GM18499 (cell line): Measurements from ENCODE around the gene RNU7-1.

ENCODE experiments used
- ATAC-seq: cut with Tn5 transposase; IDR thresholded peaks from one replicate; pipeline ENCODE4 v1.9.1; 2021; ENCODE audit warnings: moderate number of reproducible peaks; ENCODE audit not compliant: insufficient read depth, unreplicated experiment

Gene RNU7-1

DNA sequence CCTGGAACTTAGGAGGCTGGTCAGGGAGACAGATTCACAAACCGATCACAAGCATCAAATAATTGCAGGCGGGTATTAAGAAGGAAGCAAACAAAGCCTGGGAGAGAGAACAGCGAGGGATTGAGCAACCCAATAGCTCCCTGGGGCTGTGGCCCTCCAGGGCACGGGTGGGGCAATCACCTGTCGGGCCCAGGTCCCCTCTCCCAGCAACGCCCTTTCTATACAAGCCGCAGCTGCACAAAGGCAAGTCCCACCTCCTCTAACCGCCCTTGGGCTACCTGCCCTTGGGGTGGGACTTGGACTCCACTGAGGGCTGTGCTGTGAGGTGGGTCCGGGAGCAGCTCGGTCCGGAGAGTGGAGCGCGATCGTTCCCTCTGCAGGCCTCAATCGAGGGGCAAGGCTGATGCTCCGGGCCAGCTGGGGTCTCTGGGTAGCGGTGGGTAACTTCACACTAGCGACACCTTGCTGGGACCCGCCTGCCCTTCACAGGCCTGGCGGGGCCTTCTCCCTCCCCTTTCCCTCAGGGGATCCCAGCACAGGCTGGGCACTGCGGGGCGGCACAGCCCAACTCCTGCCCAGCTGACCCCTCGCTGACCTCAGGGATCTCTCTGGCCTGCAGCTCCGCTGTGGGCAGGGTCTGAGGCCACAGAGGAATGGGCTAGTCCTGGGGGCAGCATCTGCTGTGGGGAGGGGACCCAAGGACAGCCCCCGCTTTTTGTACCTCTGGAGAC is 18.8 kb downstream of the RNU7-1 start:
- no peak for ATAC-seq

DNA sequence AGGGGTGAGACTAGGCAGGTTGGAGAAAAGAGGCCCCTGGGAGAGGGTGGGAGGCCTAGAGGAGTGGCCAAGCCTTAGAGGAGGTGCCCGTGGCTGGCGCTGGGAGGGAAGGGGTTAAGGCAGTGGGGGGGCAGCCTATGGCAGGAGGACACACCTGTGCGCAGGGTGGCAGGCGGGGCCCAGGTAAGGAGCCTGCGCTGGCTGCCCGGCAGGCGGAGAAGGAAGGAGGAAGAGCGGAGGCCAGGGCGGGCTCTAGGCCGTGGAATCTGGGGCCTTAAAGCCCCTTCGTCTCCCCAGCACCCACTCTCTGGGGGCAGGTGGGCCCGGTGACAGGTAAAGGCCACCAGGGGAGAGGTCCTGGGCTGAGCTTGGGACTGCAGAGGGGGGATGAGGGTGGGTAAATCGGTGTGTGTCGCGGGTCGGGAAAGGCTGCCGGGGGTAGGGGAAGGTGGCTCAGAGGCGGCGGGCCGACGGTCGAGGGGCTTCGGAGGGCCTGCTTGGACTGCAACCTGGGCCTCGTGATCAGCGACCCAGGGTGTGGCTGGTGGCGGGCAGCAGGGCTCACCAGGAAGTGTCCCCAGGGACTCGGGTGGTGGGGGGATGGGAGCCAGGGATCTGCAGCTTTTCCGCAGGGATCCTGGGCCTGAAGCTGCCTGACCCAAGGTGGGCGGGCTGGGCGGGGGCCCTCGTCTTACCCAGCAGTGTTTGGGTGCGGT is 19.6 kb downstream of the RNU7-1 start:
- ATAC-seq: no peak

DNA sequence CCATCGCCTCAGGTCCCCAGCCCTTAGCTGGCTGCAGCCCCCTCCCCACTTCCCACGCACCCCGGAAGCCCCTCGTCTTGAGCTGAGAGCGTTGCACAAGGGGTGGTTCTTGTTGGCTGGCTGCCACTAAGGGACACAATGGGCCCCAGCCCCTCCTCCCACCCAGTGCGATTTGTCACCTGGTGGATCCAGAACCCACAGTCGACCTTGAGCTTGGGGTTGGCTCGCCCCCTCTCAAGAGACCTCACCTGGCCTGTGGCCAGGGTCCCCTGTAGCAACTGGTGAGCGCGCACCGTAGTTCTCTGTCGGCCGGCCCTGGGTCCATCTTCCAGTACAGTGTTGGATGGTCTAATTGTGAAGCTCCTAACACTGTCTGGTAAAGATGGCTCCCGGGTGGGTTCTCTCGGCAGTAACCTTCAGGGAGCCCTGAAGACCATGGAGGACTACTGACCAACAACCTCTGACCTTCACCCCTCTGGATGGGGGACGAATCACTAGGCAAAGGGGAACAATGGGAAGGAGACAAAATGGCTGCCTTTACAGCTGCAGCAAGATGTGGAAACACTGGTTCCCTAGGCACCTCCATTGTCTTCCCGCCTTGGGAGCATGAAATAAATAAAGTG is 20.3 kb downstream of the RNU7-1 start:
- no peak for ATAC-seq

DNA sequence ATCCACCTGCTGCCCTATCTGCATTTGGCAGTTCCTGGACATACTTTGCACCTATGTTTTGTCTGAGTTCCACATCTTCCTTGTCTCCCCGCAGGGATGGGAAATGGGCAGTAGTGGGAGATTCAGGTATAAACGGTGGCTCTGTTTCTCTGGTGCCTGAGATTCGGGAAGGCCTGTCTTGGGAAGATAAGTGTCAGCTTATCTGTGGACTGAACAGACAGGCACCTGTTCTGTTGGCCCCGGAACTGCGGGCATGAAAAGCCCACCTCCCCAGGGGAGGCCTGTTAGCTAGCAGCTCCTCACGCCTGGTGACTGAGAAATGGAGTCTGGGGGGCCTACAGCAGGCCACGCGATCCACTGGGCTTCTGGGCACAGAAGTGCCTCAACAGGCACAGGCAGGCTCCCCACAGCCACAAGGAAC is 21.0 kb downstream of the RNU7-1 start:
- ATAC-seq: no peak

DNA sequence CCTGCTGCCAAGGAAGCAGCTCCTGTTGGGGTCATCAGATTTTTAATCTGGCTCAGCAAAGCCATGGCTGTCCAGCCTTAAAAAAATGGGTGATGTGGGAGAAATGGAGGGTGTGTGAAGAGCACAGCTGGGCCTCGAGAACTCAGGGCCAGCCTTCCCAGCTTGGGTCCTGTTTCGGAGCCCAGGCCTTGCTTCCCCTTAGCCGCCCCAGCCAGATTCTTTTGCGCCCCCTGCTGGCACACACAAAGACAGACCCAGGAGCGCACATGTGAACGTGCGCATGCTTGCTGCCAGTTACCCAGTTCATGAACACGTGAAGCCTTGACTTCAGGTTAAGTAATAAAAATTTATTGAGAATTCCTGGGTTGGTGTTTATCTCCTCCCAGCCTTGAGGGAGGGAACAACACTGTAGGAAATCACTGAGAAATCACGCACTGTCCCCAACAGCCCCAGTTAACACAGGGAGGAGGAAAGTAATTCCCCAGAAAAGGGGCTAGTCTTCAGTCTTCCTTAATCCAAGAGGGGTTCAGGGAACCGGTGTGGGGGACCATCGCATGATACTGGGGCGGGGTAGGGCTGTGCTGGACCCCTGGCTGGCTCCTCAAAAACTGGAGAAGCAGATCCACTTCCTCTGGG is 21.5 kb downstream of the RNU7-1 start:
- no peak for ATAC-seq

DNA sequence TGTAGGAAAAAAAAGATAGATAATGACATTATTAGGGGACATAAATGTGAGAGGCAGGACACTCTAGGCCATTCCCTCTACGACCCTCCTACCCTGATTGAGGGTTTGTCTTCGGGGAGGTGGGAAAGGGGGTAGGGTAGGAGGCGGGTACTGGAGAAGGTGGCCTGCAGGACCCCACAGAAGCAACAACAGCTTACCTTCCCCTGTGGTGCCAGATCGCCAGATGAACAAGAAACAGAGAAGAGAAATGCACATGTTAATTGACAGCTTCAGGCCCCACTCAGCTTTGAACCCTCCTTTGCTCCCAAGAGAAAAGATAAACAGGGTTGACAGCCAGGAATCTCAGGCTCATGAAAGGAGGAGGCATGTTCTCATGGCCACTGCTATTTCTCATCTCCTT is 22.1 kb downstream of the RNU7-1 start:
- ATAC-seq: no peak

DNA sequence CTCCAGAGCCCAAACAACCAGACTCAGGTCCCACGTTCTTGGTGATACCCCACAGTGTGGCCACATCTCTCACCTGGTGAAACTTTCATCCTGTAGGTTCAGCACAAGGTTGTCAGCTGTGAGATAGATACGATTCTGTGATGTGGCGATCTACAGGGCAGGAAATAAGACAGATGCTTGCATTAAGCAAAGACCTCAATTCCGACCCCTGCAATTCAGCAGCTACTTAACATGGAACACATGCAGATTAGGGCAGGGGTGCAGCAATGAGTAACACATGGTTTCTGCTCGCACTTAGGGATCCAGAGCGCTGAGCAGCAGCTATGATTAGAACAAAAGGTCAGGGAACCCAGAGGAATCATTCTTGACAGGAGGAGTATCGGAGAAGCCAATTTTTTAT is 22.7 kb downstream of the RNU7-1 start:
- no peak for ATAC-seq

DNA sequence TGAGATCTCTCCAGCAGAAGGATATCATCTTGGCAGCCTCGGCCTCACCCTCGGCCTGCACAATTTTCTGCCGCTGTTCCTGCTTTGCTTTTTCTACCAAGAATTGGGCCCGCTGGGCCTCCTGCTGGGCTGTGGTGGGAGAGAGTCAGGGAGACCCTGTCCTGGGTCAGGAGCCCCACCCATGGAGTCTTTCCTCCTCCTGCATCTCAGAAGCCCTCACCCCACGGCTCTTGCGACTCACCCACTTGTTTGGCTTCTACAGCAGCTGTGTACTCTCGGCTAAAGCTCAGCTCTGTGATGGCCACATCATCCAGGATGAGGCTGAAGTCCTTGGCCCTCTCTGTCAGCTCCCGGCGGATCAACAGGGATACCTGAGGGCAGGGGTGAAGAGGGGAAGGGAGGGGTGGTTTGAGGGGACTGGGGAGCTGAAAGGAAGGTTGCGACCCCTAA is 24.1 kb downstream of the RNU7-1 start:
- ATAC-seq: no peak

DNA sequence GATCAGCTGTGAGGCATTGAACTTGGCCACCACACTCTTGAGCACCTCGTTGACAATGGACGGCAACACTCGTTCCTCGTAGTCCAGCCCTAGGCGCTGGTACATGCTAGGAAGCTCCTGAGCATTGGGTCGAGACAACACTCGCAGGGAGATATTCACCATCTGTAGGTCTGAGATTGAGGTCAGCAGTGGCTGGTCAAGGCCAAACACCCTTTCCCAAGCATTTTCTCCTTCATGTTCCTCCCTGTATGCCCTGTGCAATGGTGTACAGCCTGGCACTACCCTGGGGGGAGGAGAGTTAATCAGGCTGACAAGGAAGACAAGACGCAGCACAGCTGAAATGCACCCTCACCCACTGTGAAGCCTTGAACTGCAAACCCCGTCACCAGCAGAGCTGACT is 24.8 kb downstream of the RNU7-1 start:
- no peak for ATAC-seq

DNA sequence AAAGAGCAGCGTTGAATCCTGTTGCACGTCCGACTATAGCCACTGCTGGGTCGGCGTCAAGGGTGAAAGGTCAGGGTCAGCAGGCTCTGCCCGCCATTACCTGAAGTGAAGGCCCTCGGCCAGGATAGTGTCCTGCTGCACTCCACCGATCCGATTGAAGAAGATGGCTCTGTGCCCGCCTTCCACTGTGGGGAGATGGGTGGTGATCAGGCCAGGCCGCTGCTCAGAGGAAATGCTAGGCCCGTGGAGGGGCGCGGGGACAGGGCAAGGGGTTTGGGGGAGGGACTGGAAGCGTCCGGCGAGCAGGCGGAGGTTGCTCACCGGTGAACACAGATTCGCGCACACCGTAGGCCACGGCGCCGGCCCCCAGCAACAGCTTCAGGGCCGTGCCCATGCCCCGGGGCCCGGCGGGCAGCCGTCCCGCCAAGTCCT is 26.5 kb downstream of the RNU7-1 start:
- no peak for ATAC-seq

DNA sequence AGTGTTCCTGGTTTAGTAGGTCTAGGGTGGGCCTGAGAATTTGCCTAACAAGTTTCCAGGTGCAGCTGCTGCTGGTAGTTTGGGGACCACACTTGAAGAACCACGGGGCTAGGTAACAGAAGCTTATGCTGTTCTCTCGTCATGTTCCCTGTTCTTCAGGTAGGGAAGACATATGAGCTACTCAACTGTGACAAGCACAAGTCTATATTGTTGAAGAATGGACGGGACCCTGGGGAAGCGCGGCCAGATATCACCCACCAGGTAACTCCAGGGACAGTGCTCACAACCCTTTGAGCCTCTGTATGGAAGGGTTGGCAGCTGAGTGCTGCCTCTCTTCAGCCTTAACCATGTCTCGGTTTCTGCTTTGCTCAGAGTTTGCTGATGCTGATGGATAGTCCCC is 30.6 kb downstream of the RNU7-1 start:
- no peak for ATAC-seq

DNA sequence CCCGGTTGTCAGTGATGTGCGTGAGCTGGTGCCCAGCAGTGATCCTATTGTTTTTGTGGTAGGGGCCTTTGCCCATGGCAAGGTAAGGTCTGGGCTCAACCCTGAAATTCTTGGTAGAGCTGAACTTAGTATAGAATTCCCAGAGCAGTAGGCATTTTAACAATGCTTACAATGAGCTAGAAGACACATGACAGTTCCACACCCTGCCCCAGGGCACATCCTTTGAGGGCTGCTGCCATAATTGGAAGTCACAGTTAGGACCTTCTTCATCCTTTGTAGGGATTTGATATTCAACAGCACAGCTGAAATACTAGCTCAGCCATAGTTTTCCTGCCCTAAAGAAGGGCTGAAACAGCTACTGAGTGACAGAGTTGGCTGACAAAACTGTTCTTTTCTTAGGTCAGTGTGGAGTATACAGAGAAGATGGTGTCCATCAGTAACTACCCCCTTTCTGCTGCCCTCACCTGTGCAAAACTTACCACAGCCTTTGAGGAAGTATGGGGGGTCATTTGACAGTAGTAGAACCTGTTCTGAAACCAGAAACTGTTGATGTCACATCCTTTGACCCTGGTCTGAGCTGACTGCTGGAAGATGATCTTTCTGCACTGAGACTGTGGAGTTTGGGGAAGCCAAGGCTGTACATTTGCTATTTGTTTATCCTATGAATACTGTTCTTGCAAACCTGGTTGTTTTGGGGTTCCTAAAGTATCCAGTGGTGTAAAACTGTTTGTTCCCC is 31.8 kb downstream of the RNU7-1 start:
- no peak for ATAC-seq

DNA sequence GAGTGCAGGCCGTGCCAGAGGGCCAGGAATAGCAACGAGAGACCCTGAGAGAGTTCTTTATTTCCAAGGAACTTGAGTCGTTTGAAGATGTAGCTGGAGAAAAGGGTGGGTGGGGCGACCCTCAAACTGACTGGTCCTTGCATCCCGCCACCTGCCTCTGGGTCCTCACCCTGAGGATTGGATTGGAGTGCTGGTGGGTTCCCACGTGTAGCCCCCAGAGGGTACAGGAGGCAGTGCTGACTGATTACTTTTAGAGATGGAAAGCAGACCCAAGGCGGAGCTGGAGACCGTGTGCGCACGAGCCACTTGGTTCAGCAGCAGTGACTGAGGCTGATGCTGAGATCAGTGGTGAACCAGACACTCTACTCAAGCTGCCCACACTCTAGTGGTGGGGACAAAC is 34.0 kb downstream of the RNU7-1 start:
- ATAC-seq: no peak

DNA sequence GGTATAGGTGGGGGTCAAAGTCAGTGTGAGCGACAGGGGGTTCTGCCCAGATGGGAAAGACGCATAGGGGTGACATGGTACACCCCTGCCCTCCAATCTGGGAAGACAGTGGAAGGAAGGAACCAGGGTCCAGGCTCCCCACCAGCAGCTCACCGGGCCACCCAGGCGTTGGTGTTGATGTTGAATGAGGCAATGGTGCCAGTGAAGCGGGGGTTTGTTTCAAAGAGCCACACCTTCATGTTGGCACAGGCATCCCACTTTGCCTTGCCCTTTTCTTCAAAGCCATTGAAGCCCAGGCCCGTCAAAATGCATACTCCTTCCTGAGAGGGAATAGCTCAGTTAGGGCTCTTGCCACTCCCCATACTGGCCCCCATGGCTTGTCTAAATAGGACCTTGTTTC is 34.6 kb downstream of the RNU7-1 start:
- ATAC-seq: no peak

DNA sequence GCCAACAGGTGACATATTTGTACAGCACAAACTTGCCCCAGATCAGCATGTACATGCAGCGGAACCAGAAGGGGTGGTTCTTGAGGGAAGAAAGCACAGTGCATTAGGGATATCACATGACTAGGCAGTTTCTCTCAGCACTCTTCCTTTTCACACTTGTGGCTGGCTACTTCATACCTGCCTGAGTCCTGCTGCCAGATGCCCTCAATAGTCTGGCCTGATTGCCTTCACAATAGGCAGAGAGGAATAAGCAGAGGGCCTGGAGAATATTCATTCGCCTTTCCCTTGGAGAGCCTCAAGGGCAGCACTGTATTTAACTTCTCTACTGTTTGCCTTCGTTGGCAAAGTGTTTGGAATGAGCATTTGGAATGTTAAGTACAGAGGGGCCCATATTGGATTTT is 35.0 kb downstream of the RNU7-1 start:
- ATAC-seq: no peak

DNA sequence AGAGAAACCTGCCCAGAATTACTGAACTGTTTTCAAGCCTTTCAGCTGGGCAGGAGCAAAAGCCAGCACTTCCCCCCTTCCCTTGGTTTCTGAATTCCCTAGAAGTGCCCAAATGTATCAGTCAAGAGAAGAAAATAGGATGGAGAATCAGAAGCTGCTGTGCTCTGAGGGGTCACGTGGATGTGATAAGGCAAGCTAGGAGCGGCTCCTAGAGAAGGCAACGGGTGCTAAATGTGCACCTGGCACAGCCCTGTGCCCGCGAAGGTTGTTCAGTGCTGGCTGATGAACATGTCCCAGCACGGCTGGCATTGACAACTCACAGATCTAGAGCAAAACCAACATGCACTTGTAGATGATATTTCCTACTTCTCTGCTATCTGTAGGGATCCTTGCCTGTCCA is 35.4 kb downstream of the RNU7-1 start:
- ATAC-seq: no peak

DNA sequence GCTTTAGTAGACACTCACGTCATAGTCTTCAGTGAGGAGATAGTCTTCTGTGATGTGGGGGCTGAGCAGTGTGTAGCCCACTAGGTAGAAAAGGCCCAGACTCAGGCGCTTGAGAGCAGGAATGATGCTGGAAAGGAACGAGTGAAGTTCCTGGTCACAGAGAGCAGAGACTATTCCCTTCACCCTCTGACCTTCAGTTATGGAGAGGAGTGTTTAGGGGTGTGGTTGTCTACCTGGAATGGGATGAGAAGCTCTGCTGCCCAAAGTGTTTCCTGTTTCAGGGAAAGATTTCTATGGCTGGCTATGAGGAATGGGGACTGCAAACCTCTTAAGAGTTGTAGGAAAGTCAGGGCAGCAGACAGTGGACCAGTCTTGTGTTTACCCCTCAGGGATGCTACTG is 35.8 kb downstream of the RNU7-1 start:
- no peak for ATAC-seq

DNA sequence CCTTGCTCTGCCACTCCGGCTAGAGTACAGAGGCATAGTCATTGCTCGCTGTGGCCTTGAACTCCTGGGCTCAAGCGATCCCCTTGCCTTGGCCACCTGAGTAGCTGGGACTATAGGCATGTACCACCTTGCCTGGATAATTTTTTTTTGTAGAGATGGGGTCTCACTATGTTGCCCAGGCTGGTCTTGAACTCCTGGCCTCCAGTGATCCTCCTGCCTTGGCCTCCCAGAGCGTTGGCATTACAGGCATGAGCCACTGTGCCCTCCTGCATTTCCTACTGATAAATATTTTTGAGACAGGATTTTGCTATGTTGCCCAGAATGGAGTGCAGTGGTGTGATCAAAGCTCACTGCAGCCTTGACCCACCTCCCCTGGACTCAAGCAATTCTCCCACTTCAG is 36.5 kb downstream of the RNU7-1 start:
- no peak for ATAC-seq

DNA sequence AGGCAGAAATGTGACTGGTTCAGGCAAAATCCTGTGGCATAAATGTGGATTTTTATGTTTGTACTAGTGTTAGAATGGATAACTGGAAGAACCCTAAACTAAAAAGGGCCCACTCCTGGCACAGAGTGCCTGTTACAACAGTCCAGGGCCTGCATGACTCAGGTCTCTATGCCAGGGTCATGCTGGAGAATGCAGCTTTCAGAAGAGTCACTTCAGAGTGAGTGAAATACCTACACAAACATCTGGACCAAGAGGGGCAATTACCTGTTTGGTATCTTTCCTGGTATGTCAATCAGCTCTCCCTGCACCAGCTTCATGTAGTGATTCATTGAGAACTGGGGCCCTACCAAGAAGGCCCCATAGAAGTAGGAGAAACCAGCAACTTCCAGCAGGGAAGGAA is 37.1 kb downstream of the RNU7-1 start:
- ATAC-seq: no peak
